Measurements from ENCODE around the gene MNAT1. TPM values are rescaled to one million over a fixed set of nuclear protein-coding genes. Genes with fewer than 3 reads are reported as not detected.

Gene MNAT1
- total RNA-seq, 4 donors from 2014 or later: 4.4 to 69.7 (median 46.9) TPM

DNA sequence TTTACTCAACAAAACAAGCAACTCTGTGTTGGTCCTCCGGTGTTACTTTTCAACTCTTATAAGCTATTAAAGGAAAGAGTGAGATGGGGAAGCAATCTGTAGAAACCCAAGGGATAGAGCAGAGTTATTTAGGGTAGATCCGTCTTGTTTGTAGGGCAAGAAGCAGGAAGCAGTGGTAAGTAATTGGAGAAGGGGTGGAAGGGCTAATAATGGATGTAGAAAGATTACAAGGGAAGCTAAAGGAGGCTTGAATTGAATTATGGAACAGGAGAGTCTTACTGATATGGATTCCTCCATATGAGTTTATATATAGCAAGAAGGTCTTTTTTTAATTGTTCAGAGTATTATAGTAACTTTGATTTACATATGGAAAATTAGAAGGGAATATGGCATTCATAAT, 72.7 kb downstream of the MNAT1 start:
- H3K4me3 ChIP-seq: no peak overlapping the region
- H3K27ac ChIP-seq: no peak overlapping the region
- H3K27me3 ChIP-seq: no peaks in the 10 kb centered on the region
- no peaks in the 10 kb centered on the region for H3K4me1 ChIP-seq
- no peak for DNase-seq
- H3K9me3 ChIP-seq: no peaks in the 10 kb centered on the region
- intact Hi-C loops (cut with DNase I; ENCODE audit: low total_unique reads): no loop called here
- no peaks in the 10 kb centered on the region for H3K36me3 ChIP-seq
- TF ChIP-seq POLR2A (IDR thresholded peaks at IDR 0.05): no peak
- TF ChIP-seq CTCF (IDR thresholded peaks at IDR 0.05): no peak

- Histone ChIP-seq H3K27me3 (no peaks in the 10 kb centered on the region), H3K36me3 (no peaks in the 10 kb centered on the region), H3K27ac (no peak overlapping the region), H3K4me1 (no peaks in the 10 kb centered on the region), H3K9me3 (no peaks in the 10 kb centered on the region), H3K4me3 (no peak overlapping the region)
- intact Hi-C loops (cut with DNase I; ENCODE audit: low total_unique reads): no loop called here
- no peak for DNase-seq
- TF ChIP-seq POLR2A (IDR thresholded peaks at IDR 0.05) (no peak), CTCF (IDR thresholded peaks at IDR 0.05) (no peak)
Measured at GRCh38 chr14:60807971-60808370, 73.4 kb downstream of the MNAT1 start.

GRCh38 chr14:60812987-60813386, 78.4 kb downstream of the MNAT1 start:
- Histone ChIP-seq H3K9me3 (no peaks in the 10 kb centered on the region), H3K27ac (no peak overlapping the region), H3K36me3 (no peaks in the 10 kb centered on the region), H3K4me1 (no peaks in the 10 kb centered on the region), H3K27me3 (no peaks in the 10 kb centered on the region), H3K4me3 (no peak overlapping the region)
- no peak for TF ChIP-seq POLR2A (IDR thresholded peaks at IDR 0.05)
- TF ChIP-seq CTCF (IDR thresholded peaks at IDR 0.05): no peak
- intact Hi-C loops (cut with DNase I; ENCODE audit: low total_unique reads): no loop called here
- DNase-seq: no peak

- Histone ChIP-seq H3K9me3 (no peaks in the 10 kb centered on the region), H3K4me3 (no peak overlapping the region), H3K36me3 (no peaks in the 10 kb centered on the region), H3K27ac (no peak overlapping the region), H3K27me3 (no peaks in the 10 kb centered on the region), H3K4me1 (no peaks in the 10 kb centered on the region)
- TF ChIP-seq CTCF (IDR thresholded peaks at IDR 0.05) (no peak), POLR2A (IDR thresholded peaks at IDR 0.05) (no peak)
- DNase-seq: no peak
- intact Hi-C loops (cut with DNase I; ENCODE audit: low total_unique reads): no loop called here
Measured at GRCh38 chr14:60815371-60815770, 80.8 kb downstream of the MNAT1 start.

DNA sequence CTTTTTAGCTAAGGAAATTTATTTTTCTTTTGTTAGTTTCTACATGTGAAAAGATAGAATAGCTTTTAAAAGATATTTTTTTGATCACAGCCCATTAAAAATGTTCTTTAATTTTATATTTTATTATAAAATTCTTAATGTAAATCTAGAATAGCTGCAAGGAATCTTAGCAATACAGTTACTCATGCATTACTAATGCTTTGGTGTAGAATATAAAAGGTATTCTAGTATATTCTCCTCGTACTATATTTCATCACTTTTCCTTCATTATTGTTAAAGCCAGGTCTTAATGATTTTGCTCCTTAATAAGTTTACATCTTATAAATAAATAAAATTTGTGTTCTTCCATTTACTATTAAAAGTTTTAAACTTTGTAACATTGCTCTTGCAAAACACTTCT, 82.6 kb downstream of the MNAT1 start:
- DNase-seq: no peak
- Histone ChIP-seq H3K4me1 (no peaks in the 10 kb centered on the region), H3K4me3 (no peak overlapping the region), H3K9me3 (no peaks in the 10 kb centered on the region), H3K36me3 (no peaks in the 10 kb centered on the region), H3K27ac (no peak overlapping the region), H3K27me3 (no peaks in the 10 kb centered on the region)
- TF ChIP-seq POLR2A (IDR thresholded peaks at IDR 0.05) (no peak), CTCF (IDR thresholded peaks at IDR 0.05) (no peak)
- intact Hi-C loops (cut with DNase I; ENCODE audit: low total_unique reads): no loop called here
